ENCODE measurements around the gene BBS9. TPM values are rescaled to one million over a fixed set of nuclear protein-coding genes. Genes with fewer than 3 reads are reported as not detected.

The BBS9 gene
- total and polyA plus RNA-seq, 9 of the 15 experiments (the other 6 are each of a cell fraction or from before 2014, with no cell fraction given): 0.77 to 3.3 (median 2.4) TPM

DNA sequence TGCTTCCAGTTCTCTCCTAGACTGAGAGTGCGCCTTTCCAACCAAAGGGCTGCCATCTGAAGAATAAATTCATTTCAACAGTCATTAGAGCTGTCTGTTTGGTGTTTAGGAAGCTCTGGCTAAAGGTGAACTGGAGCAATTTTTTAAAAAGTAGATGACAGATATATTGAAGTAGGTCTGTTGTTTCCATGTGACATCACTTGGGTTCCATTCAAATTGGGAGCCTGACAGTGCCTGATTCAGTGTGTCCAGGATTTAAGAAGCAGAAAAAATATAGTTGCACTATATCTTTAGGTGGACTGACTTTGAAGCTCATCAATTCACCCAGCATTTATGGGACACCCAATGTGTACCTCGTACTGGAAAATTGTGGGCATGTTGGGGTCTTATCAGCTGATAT lies 367.7 kb downstream of the BBS9 start (continued):
- TF ChIP-seq, protein P1, sequence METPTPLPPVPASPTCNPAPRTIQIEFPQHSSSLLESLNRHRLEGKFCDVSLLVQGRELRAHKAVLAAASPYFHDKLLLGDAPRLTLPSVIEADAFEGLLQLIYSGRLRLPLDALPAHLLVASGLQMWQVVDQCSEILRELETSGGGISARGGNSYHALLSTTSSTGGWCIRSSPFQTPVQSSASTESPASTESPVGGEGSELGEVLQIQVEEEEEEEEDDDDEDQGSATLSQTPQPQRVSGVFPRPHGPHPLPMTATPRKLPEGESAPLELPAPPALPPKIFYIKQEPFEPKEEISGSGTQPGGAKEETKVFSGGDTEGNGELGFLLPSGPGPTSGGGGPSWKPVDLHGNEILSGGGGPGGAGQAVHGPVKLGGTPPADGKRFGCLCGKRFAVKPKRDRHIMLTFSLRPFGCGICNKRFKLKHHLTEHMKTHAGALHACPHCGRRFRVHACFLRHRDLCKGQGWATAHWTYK (CRISPR knock-in tag; IDR thresholded peaks at IDR 0.05): no peak
- no peak for TF ChIP-seq ZFX (CRISPR knock-in tag; IDR thresholded peaks at IDR 0.05)

DNA sequence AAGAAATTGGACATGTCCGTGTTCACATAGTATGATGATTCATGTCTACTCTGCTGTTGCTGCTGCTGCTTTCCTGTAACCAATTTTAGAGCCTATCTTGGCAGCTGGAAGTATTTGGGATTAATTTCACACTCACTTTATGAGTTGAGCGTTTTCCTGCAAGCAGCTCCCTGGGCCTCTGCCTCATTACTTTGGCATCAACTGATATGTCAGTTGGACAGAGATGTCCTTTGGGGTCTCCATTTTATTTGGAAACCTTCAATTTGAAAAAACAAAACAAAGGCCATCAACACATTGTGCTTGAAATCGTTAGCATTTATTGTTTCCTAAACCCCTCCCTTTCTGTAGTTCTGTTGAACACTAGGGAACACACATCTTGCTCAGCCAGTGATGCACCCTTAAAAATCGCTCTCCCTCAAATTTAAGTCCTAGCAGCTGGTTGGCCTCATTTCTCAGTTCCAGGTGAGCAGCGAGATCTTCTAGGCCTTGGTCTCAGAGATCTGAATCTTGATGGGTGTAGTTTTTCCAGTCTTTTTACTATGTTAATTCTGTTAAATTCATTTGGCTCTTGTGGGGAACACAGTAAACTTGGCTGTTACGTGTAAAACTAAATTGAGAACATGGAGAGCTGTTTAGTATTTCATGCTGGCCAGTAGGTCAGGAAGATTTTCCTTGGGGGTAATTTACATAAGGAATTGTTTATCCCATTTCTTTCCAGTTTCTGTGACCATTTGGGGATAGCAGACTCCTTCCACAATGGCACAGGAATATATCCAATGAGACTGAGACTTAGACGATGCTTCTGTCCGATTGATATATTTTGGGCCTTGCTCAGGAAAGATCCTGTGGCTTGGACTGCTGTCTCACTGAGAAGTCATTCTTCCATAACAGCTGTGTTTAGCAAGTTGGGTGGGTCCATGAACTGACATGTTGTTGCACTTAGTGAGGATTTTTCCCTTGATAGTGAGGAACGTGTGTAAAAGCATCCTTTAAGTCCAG lies 371.6 kb downstream of the BBS9 start:
- in situ Hi-C loops (cut with MboI): no loop called here

More for the DNA sequence above, 371.6 kb downstream of the BBS9 start:
- Histone ChIP-seq H3K79me2 (ENCODE audit: control insufficient read depth, insufficient read depth, low read length) (no peaks in the 10 kb centered on the region), H4K20me1 (replicated peaks; ENCODE audit: control insufficient read depth, insufficient read depth, low read length) (no peaks in the 10 kb centered on the region), H3K4me1 (replicated peaks in 1 of 2; ENCODE audit: control insufficient read depth in 2 of 2, insufficient read depth in 2 of 2, low read length in 2 of 2) (no peaks in the 10 kb centered on the region), H3K27me3 (ENCODE audit: control insufficient read depth in 2 of 2, insufficient read depth in 2 of 2, low read length in 2 of 2) (no peaks in the 10 kb centered on the region), H3K9me3 (replicated peaks; ENCODE audit: control insufficient read depth, insufficient read depth, low read depth, low read length) (no peaks in the 10 kb centered on the region), H3K9me1 (ENCODE audit: control insufficient read depth, insufficient read depth, low read length) (no peaks in the 10 kb centered on the region), H3K27ac (ENCODE audit: extremely low read depth, low read depth, low read length) (no peak overlapping the region), H3K9ac (ENCODE audit: insufficient read depth in 1 of 2, low read depth in 2 of 2, low read length in 2 of 2) (no peak overlapping the region), H3K4me3 (no peak overlapping the region), H3K36me3 (ENCODE audit: control insufficient read depth, insufficient read depth, low read length) (no peaks in the 10 kb centered on the region), H2AFZ (ENCODE audit: low read depth, low read length) (no peak overlapping the region), H3K4me2 (ENCODE audit: insufficient read depth, low read length) (no peak overlapping the region)
- FAIRE-seq (no peak), DNase-seq (ENCODE audit: extremely low read depth in 1 of 4, low spot score in 3 of 4) (no peak), ATAC-seq (no peak)
- intact Hi-C loops (cut with micrococcal nuclease): no loop called here
- TF ChIP-seq, protein P2, sequence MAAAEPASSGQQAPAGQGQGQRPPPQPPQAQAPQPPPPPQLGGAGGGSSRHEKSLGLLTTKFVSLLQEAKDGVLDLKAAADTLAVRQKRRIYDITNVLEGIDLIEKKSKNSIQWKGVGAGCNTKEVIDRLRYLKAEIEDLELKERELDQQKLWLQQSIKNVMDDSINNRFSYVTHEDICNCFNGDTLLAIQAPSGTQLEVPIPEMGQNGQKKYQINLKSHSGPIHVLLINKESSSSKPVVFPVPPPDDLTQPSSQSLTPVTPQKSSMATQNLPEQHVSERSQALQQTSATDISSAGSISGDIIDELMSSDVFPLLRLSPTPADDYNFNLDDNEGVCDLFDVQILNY (CRISPR knock-in tag; IDR thresholded peaks at IDR 0.05): no peak
- TF ChIP-seq NR2F6 (CRISPR knock-in tag; IDR thresholded peaks at IDR 0.05) (no peak), FIP1L1 (IDR thresholded peaks at IDR 0.05; ENCODE audit: low read depth, low read length, poor library complexity, severe bottlenecking) (no peak)
- under 1% methylated on average over 9 of the region's 9 CpGs for WGBS (ENCODE audit: insufficient coverage, low coverage, missing lambda C conversion rate)
- CTCF ChIA-PET (ENCODE audit: low intra/inter-chr PET ratio): no interaction called here
- POLR2A ChIA-PET: interaction anchor here (1.6 kb wide), 1 partner anchor 10 kb away, joined by 5 read pairs; no protein-coding TSS in a partner anchor
- no TSS peak for BruUV-seq (replicated peaks)

All from K562 (cell line).